ENCODE data around the gene PRKCQ. TPM values are rescaled to one million over a fixed set of nuclear protein-coding genes. Genes with fewer than 3 reads are reported as not detected.

Gene PRKCQ
- 10 to 100 TPM; 14.0 to 17.1 (median 14.2) TPM for polyA plus RNA-seq (ENCODE audit: insufficient read length in 4 of 4)

GRCh38 chr10:6579904-6580278 lies at the start of gene PRKCQ:
TSS of gene PRKCQ (minus strand) at chr10:6580276. CDS start at chr10:6515135, 65,141 bp downstream.
- DNase-seq (ENCODE audit: low read depth in 4 of 4, low spot score in 2 of 4), result peak in 2 of 4 donors; percentile 9 to 25

- no peak for DNase-seq (ENCODE audit: low read depth in 4 of 4, low spot score in 2 of 4)
These were observed 45.4 kb upstream of the PRKCQ start for GRCh38 chr10:6625428-6625827.

GRCh38 chr10:6624392-6624791 lies 44.3 kb upstream of the PRKCQ start:
- no peak for DNase-seq (ENCODE audit: low read depth in 4 of 4, low spot score in 2 of 4)

- DNase-seq (ENCODE audit: low read depth in 4 of 4, low spot score in 2 of 4), result no peak
These were observed 42.8 kb upstream of the PRKCQ start for GRCh38 chr10:6622921-6623320.

GRCh38 chr10:6621536-6621935 lies 41.5 kb upstream of the PRKCQ start:
- DNase-seq (ENCODE audit: low read depth in 4 of 4, low spot score in 2 of 4), result no peak

GRCh38 chr10:6619660-6620059 lies 39.6 kb upstream of the PRKCQ start:
- no peak for DNase-seq (ENCODE audit: low read depth in 4 of 4, low spot score in 2 of 4)

- DNase-seq (ENCODE audit: low read depth in 4 of 4, low spot score in 2 of 4), result no peak
These were observed 38.3 kb upstream of the PRKCQ start for GRCh38 chr10:6618340-6618739.

- DNase-seq (ENCODE audit: low read depth in 4 of 4, low spot score in 2 of 4), result no peak
These were observed 37.4 kb upstream of the PRKCQ start for GRCh38 chr10:6617309-6618076.

GRCh38 chr10:6615971-6616370 lies 35.9 kb upstream of the PRKCQ start:
- no peak for DNase-seq (ENCODE audit: low read depth in 4 of 4, low spot score in 2 of 4)

GRCh38 chr10:6612371-6612770 lies 32.3 kb upstream of the PRKCQ start:
- DNase-seq (ENCODE audit: low read depth in 4 of 4, low spot score in 2 of 4), result no peak

- no peak for DNase-seq (ENCODE audit: low read depth in 4 of 4, low spot score in 2 of 4)
These were observed 30.6 kb upstream of the PRKCQ start for GRCh38 chr10:6610647-6611046.

GRCh38 chr10:6609625-6610024 lies 29.5 kb upstream of the PRKCQ start:
- DNase-seq (ENCODE audit: low read depth in 4 of 4, low spot score in 2 of 4), result no peak

GRCh38 chr10:6607778-6608177 lies 27.7 kb upstream of the PRKCQ start:
- DNase-seq (ENCODE audit: low read depth in 4 of 4, low spot score in 2 of 4), result no peak

- no peak for DNase-seq (ENCODE audit: low read depth in 4 of 4, low spot score in 2 of 4)
These were observed 27.1 kb upstream of the PRKCQ start for GRCh38 chr10:6607182-6607581.

GRCh38 chr10:6603142-6604125 lies 23.4 kb upstream of the PRKCQ start:
- DNase-seq (ENCODE audit: low read depth in 4 of 4, low spot score in 2 of 4), result no peak

GRCh38 chr10:6602700-6603084 lies 22.6 kb upstream of the PRKCQ start:
- DNase-seq (ENCODE audit: low read depth in 4 of 4, low spot score in 2 of 4), result no peak

- DNase-seq (ENCODE audit: low read depth in 4 of 4, low spot score in 2 of 4), result no peak
These were observed 22.1 kb upstream of the PRKCQ start for GRCh38 chr10:6602026-6602699.

- no peak for DNase-seq (ENCODE audit: low read depth in 4 of 4, low spot score in 2 of 4)
These were observed 21.2 kb upstream of the PRKCQ start for GRCh38 chr10:6601246-6601805.

- DNase-seq (ENCODE audit: low read depth in 4 of 4, low spot score in 2 of 4), result no peak
These were observed 20.3 kb upstream of the PRKCQ start for GRCh38 chr10:6600224-6600987.

GRCh38 chr10:6598679-6599078 lies 18.6 kb upstream of the PRKCQ start:
- DNase-seq (ENCODE audit: low read depth in 4 of 4, low spot score in 2 of 4), result no peak

All from left renal cortex interstitium (tissue), 4 donors.